Mammary epithelial cell (primary cell): ENCODE data around the gene UBE2I.

Source experiments
- EZH2 ChIP-seq: IDR thresholded peaks from 2 replicates; pipeline ENCODE4 v1.6.1; 2012; ENCODE audit warnings: low read length, inconsistent platforms, borderline replicate concordance
- TF ChIP-seq, protein P1 (sequence below), 2 donors: IDR thresholded peaks in 1 of 2; conservative IDR thresholded peaks in 1 of 2; 2 replicates each; pipeline ENCODE4 v1.5.1; 2011 to 2012; ENCODE audit warnings: inconsistent platforms in 2 of 2, low read length in 2 of 2, mild to moderate bottlenecking in 2 of 2, control low read depth in 1 of 2, low read depth in 1 of 2; ENCODE audit not compliant: insufficient read depth in 1 of 2; ENCODE audit errors: extremely low read depth in 1 of 2

DNA sequence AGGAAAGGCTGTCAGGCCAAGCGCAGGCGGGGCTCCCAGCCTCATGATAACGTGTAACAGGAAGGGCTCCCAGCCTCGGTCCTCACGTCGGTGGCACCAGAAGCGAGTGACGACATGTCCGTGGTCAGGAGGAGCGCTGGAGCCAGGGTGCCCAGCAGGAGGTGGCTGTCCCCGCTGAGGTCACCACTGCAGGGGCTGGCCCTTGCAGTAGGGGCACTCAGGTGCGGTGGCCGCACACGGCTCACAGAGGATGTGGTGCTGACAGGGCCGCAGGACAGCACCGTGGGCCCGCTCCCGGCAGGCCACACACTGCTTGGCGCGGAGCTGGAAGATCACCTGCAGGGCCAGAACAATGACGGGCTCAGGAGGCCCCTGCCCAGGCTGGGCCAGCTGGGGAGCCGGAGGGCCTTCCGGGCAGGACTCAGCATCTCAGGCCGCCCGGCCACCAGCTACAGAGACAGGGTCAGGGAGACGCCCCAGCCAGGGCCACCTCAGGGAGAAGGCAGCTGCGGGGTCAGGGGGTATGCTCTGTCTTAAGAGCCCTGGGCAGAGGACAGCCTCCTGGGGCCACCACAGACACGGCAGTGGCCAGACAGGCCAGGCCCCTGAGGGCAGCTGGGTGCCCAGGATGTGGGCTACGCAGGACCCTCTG, 56.8 kb downstream of the UBE2I start:
- TF ChIP-seq, protein P1, sequence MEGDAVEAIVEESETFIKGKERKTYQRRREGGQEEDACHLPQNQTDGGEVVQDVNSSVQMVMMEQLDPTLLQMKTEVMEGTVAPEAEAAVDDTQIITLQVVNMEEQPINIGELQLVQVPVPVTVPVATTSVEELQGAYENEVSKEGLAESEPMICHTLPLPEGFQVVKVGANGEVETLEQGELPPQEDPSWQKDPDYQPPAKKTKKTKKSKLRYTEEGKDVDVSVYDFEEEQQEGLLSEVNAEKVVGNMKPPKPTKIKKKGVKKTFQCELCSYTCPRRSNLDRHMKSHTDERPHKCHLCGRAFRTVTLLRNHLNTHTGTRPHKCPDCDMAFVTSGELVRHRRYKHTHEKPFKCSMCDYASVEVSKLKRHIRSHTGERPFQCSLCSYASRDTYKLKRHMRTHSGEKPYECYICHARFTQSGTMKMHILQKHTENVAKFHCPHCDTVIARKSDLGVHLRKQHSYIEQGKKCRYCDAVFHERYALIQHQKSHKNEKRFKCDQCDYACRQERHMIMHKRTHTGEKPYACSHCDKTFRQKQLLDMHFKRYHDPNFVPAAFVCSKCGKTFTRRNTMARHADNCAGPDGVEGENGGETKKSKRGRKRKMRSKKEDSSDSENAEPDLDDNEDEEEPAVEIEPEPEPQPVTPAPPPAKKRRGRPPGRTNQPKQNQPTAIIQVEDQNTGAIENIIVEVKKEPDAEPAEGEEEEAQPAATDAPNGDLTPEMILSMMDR (conservative IDR thresholded peaks at IDR 0.05 in 1 of 2, IDR thresholded peaks at IDR 0.05 in 1 of 2; ENCODE audit: extremely low read depth in 1 of 2, insufficient read depth in 1 of 2, low read depth in 1 of 2, low read length in 2 of 2) = no peak
- no peak for TF ChIP-seq EZH2
